Common myeloid progenitor, CD34-positive (primary cell): Measurements from ENCODE around the gene KRI1.

Experiments used
- CTCF ChIA-PET: fragments of 350-600 bp; sonication (Branson Sonifier 250); formaldehyde crosslinking; loops from one replicate; lab custom pipeline; 2021; ENCODE audit warnings: antibody characterized with exemption; lab: Charles Lee
- POLR2A ChIA-PET: fragments of 350-600 bp; sonication (Branson Sonifier 250); formaldehyde crosslinking; loops from one replicate; lab custom pipeline; 2021; ENCODE audit warnings: antibody characterized with exemption; lab: Charles Lee
- DNase-seq, 3 donors: peaks; one replicate each; pipeline versions ENCODE4 v3.0.0 to v3.0.0-alpha.2; 2013
- H3K27ac ChIP-seq, 2 experiments: 1 replicate in 1 of 2; 2 replicates in 1 of 2; pipeline ENCODE4 v1.7.0; 2013; ENCODE audit warnings: inconsistent platforms in 2 of 2, low read length in 2 of 2, mild to moderate bottlenecking in 2 of 2, low read depth in 1 of 2, moderate library complexity in 1 of 2; ENCODE audit not compliant: severe bottlenecking in 2 of 2, insufficient read depth in 1 of 2, poor library complexity in 1 of 2
- H3K27me3 ChIP-seq, 5 experiments: replicated peaks in 2 of 5; 1 replicate in 3 of 5; 2 replicates in 2 of 5; pipeline versions ENCODE4 v1.6.1 to v1.7.0; 2013; ENCODE audit warnings: low read length in 4 of 5, mild to moderate bottlenecking in 2 of 5, moderate library complexity in 2 of 5, inconsistent platforms in 1 of 5; ENCODE audit not compliant: insufficient read depth in 5 of 5, control insufficient read depth in 4 of 5
- H3K36me3 ChIP-seq, 4 experiments: 1 replicate in 2 of 4; 2 replicates in 2 of 4; pipeline versions ENCODE4 v1.6.1 to v1.7.0; 2013; ENCODE audit warnings: low read length in 3 of 4, control low read depth in 1 of 4, mild to moderate bottlenecking in 1 of 4; ENCODE audit not compliant: control insufficient read depth in 4 of 4, insufficient read depth in 4 of 4
- H3K4me1 ChIP-seq, 4 experiments: 1 replicate in 3 of 4; 2 replicates in 1 of 4; pipeline versions ENCODE4 v1.6.1 to v1.7.1; 2013; ENCODE audit warnings: low read length in 3 of 4, mild to moderate bottlenecking in 3 of 4, control low read depth in 1 of 4, inconsistent platforms in 1 of 4, moderate library complexity in 1 of 4; ENCODE audit not compliant: control insufficient read depth in 4 of 4, insufficient read depth in 4 of 4; ENCODE audit errors: control extremely low read depth in 1 of 4
- H3K4me3 ChIP-seq, 7 experiments: 1 replicate in 4 of 7; 2 replicates in 3 of 7; pipeline versions ENCODE4 v1.5.1 to v1.7.0; 2013; ENCODE audit warnings: mild to moderate bottlenecking in 7 of 7, low read length in 6 of 7, moderate library complexity in 6 of 7, inconsistent platforms in 2 of 7, low read depth in 2 of 7, control low read depth in 1 of 7; ENCODE audit not compliant: insufficient read depth in 4 of 7, control insufficient read depth in 1 of 7; ENCODE audit errors: extremely low read depth in 1 of 7
- H3K9me3 ChIP-seq, 5 experiments: 1 replicate in 4 of 5; 2 replicates in 1 of 5; pipeline versions ENCODE4 v1.6.1 to v1.7.1; 2013; ENCODE audit warnings: low read length in 4 of 5, mild to moderate bottlenecking in 2 of 5, inconsistent platforms in 1 of 5, low read depth in 1 of 5, moderate library complexity in 1 of 5; ENCODE audit not compliant: control insufficient read depth in 4 of 5, insufficient read depth in 2 of 5; ENCODE audit errors: control extremely low read depth in 1 of 5
- WGBS: methylation state at CpG from one replicate; pipeline ENCODE4 v1.1.5; 2013; ENCODE audit not compliant: insufficient coverage; 5-methylcytosine and 5-hydroxymethylcytosine counted together

The KRI1 gene

DNA sequence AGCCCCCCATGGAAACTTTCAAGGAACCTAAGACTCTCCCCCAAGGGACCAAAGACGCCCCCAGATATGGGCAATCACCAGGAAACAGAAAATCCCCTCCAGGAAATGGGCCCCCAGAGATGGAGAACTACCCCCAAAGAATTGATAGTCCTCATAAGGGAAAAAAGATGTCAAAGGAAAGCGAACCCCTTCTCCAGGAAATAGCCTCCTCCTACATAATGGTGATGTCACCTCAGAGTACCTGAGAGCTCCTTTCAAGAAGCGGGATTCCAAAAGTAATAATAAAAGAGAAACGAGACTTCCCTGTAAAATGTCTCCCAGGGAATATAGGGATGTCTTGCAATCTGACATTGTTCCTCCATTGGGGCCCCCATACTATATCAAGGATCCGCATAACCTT is 1.8 kb upstream of the KRI1 start:
- 20% methylated on average over 1 of the region's 5 CpGs for WGBS
- ChIA-PET CTCF (interaction anchor here (1.0 to 7.8 kb wide), 6 partner anchors 13 to 105 kb away, joined by 3 to 64 read pairs (median 6); partner anchors contain the start of gene KEAP1), POLR2A (interaction anchor here (1.7 to 3.8 kb wide), 2 partner anchors 14 to 24 kb away, joined by 5 to 29 read pairs; partner anchors contain the start of gene ATG4D)
- Histone ChIP-seq H3K9me3 (no peaks in the 10 kb centered on the region), H3K4me1 (peaks cover 16 to 52% (median 51%) of the 10 kb centered on the region in 4 experiments), H3K36me3 (peaks cover 0 to 9% (median 4%) of the 10 kb centered on the region in 4 experiments), H3K27me3 (no peaks in the 10 kb centered on the region), H3K4me3 (peak overlapping the region in 6 of 7 experiments; percentile 76 to 93 (median 88)), H3K27ac (peak overlapping the region in 1 of 2 experiments; percentile 34)
- DNase-seq = no peak

DNA sequence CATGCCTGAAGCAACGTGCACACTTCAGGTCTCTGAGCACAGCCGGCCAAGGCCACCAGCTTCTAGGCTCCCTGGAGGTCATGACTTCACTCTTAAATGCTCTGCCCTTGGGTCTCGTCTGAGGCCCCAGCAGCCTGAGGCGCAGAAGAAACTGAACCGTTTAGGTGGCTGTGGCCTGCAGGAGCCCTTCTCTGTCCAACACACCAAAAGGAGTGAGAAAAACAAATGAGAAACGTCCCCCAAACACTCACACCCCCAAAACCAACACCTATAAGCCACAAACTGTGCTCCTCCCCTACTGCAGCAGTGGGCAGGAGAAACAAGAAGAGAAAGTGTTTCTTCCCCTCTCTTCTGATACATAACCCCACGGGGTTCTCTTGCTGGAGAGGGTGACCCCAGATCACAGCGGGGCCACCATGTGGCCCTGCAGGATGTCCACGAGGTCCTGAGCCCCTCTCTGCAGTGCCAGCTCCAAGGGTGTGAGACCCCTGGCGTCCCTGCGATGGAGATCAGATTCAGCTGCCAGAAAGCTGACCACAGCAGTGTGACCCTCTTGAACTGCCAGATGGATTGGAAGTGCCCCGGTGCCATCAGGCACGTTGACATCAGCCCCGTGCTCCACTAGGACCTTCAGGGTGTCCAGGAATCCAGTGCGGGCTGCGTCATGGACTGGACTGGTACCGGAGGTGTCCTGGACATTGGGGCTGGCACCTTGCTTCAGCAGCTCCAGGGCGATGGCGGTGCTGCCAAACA is 1.0 kb upstream of the KRI1 start:
- Histone ChIP-seq H3K9me3 (no peaks in the 10 kb centered on the region), H3K27me3 (no peaks in the 10 kb centered on the region), H3K4me1 (peaks cover 16 to 49% (median 46%) of the 10 kb centered on the region in 4 experiments), H3K27ac (peak overlapping the region in 1 of 2 experiments; percentile 47), H3K36me3 (peaks cover 0 to 14% (median 8%) of the 10 kb centered on the region in 4 experiments), H3K4me3 (peak overlapping the region in 6 of 7 experiments; percentile 76 to 93 (median 88))
- CTCF ChIA-PET = interaction anchor here (1.0 to 7.8 kb wide), 7 partner anchors 12 to 129 kb away, joined by 3 to 64 read pairs (median 4); partner anchors contain the start of gene KEAP1
- WGBS = 49% methylated on average over 19 of the region's 19 CpGs
- POLR2A ChIA-PET = interaction anchor here (1.5 to 3.8 kb wide), 3 partner anchors 13 to 24 kb away, joined by 5 to 29 read pairs (median 10); partner anchors contain the start of gene ATG4D
- DNase-seq = peak in 2 of 3 donors; percentile 52 to 59

DNA sequence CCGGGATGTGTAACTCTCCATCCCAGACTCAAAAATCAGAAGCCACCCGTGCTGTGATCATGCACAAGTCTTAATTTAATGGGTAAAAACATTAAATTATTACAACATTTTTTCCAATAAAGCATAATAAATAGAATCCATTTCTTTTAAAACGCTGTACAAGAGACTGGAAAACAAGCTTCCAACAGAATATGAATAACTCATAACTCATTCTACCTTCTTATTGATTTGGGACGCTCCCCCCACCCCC is 523 bp upstream of the KRI1 start:
- POLR2A ChIA-PET = interaction anchor here (1.5 to 3.8 kb wide), 2 partner anchors 13 to 23 kb away, joined by 10 to 29 read pairs; partner anchors contain the start of gene ATG4D
- H3K27ac ChIP-seq = peak overlapping the region in 1 of 2 experiments; percentile 47
- H3K4me1 ChIP-seq = peaks cover 16 to 49% (median 46%) of the 10 kb centered on the region in 4 experiments
- CTCF ChIA-PET = interaction anchor here (0.7 to 7.8 kb wide), 5 partner anchors 12 to 129 kb away, joined by 3 to 64 read pairs (median 4); no protein-coding TSS in a partner anchor
- H3K4me3 ChIP-seq = peak overlapping the region in 6 of 7 experiments; percentile 76 to 93 (median 88)
- no peaks in the 10 kb centered on the region for H3K27me3 ChIP-seq
- 4% methylated on average over 2 of the region's 4 CpGs for WGBS
- peaks cover 0 to 19% (median 9%) of the 10 kb centered on the region in 4 experiments for H3K36me3 ChIP-seq
- DNase-seq = no peak
- H3K9me3 ChIP-seq = no peaks in the 10 kb centered on the region

DNA sequence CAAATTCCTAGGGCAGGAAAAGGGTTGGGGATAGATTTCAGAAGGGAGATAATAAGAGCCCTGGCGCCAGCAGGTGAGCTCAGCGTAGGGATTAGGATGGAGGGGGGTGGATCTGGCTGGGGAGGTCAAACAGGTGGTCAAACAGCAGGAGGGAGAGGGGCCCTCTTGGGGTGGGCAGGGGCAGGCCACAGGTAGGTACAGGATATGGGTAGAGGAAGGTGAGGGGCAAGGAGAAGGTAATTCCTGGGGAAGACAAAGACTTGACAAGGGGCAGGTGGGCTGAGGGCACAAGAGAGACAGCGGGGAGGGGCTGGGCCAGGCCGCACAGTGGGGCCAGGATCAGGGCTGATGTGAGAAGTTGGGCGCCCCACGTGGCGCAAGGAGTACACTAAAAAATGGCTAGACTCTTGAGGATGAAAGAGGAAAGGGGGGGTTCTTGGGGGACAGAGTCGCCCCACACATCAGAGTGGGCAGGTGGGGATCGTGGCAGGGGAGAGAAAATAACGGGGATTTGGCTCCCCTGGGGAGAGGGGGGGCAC is 713 bp downstream of the KRI1 start:
- Histone ChIP-seq H3K36me3 (peaks cover 2 to 32% (median 20%) of the 10 kb centered on the region in 4 experiments), H3K9me3 (no peaks in the 10 kb centered on the region), H3K4me1 (peaks cover 16 to 48% (median 46%) of the 10 kb centered on the region in 4 experiments), H3K27ac (peak overlapping the region; percentile 46 to 78), H3K4me3 (peak overlapping the region; percentile 68 to 93 (median 88)), H3K27me3 (no peaks in the 10 kb centered on the region)
- DNase-seq = peak; percentile 69 to 82 (median 82)
- POLR2A ChIA-PET = interaction anchor here (1.5 to 3.8 kb wide), 2 partner anchors 12 to 22 kb away, joined by 10 to 29 read pairs; partner anchors contain the start of gene ATG4D
- 14% methylated on average over 8 of the region's 10 CpGs for WGBS
- CTCF ChIA-PET = interaction anchor here (1.4 to 3.1 kb wide), 2 partner anchors 8 to 10 kb away, joined by 3 to 13 read pairs; no protein-coding TSS in a partner anchor

DNA sequence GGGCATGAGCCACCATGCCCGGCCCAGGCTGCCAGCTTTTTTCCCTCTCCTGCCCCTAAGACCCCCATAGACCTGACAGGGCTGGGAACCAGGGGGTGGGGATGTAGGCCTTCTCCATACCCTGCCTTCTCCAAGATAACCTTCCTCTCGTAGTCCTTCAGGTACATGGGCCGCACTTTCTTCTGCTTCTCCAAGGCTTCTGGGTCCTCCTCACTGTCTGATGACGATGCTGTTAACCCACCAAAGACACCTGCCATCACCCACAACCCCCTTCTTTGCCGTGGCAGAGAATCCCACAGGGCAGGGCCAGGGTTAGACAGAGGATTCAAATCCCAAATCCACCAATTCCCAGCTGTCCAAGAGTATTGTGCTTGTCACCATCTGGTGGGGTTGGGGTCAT is 3.2 kb downstream of the KRI1 start:
- Histone ChIP-seq H3K27me3 (no peaks in the 10 kb centered on the region), H3K36me3 (peaks cover 7 to 56% (median 41%) of the 10 kb centered on the region in 4 experiments)
- CTCF ChIA-PET = interaction anchor here (1.0 to 3.1 kb wide), 6 partner anchors 8 to 80 kb away, joined by 3 to 13 read pairs (median 4); no protein-coding TSS in a partner anchor

DNA sequence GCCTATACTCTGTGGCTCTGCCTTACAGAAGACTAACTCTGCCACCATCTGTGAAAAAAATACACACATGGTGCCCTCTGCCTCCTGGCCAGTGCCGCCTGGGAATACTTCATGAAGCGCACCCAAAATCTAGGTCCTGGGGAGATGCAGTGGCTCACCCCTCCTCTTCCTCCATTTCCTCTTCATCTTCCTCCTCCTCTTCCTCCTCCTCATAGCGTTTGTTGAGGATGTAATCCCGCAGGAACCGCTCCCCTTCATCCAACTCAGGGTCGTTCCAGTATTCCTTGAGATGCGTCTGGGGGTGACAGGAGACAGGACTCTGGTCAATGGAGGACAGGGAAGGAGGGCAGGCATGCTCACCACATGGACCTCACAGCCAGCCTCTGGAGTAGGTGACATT is 5.7 kb downstream of the KRI1 start:
- Histone ChIP-seq H3K27me3 (no peaks in the 10 kb centered on the region), H3K9me3 (no peaks in the 10 kb centered on the region), H3K27ac (no peak overlapping the region), H3K4me1 (peaks cover 3 to 27% (median 23%) of the 10 kb centered on the region in 4 experiments), H3K36me3 (peaks cover 10 to 71% (median 56%) of the 10 kb centered on the region in 4 experiments), H3K4me3 (no peak overlapping the region)
- ChIA-PET POLR2A (no interaction called here), CTCF (no interaction called here)
- no peak for DNase-seq
- 96% methylated on average over 5 of the region's 7 CpGs for WGBS

More for the DNA sequence above, 3.2 kb downstream of the KRI1 start:
- WGBS = 100% methylated on average over 1 of the region's 5 CpGs
- H3K9me3 ChIP-seq = no peaks in the 10 kb centered on the region
- POLR2A ChIA-PET = interaction anchor here (1.7 kb wide), 1 partner anchor 9 kb away, joined by 3 read pairs; no protein-coding TSS in a partner anchor
- no peak overlapping the region for H3K4me3 ChIP-seq
- peaks cover 11 to 33% (median 27%) of the 10 kb centered on the region in 4 experiments for H3K4me1 ChIP-seq
- DNase-seq = no peak
- no peak overlapping the region for H3K27ac ChIP-seq
